ENCODE measurements around the gene GLOD4.
"Not testable (repeated sequence)": the region's sequence is repeated elsewhere in the genome, so short reads cannot be mapped to it uniquely, and the experiment has no call there.

The GLOD4 gene

DNA sequence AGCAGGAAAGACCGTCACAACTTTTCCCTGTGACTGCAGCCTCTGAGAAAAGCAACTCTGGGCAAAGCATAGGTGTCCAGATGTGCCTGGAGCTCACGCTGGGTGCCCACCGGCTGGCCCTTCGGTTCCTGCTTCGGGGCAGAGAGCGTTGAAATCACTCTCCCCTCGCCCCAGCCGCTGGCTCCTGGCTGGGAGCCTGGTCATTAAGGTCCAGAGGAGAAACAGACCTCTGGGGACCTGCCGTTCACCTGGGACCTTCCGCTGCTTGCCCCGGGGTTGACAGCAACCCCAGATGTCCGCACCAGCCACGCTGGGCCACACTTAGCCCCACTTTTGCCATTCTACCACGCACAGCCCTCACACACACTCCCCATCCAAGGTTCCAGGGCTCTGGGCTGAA is 13.2 kb upstream of the GLOD4 start:
- DNase-seq: no peak
- peaks cover 21% of the 10 kb centered on the region for H3K36me3 ChIP-seq (ENCODE audit: control insufficient read depth, insufficient read depth, low read length)
- H3K27ac ChIP-seq (ENCODE audit: insufficient read depth, low read length, poor library complexity, severe bottlenecking): no peak overlapping the region
- no peak overlapping the region for H3K4me3 ChIP-seq (ENCODE audit: insufficient read depth, low read depth, low read length, poor library complexity, severe bottlenecking)
- no peaks in the 10 kb centered on the region for H3K4me1 ChIP-seq (ENCODE audit: control insufficient read depth, insufficient read depth, low read length, poor library complexity, severe bottlenecking)
- H3K9me3 ChIP-seq (ENCODE audit: control insufficient read depth, low read length): no peaks in the 10 kb centered on the region
- no peaks in the 10 kb centered on the region for H3K27me3 ChIP-seq (replicated peaks; ENCODE audit: control insufficient read depth, insufficient read depth, low read length, poor library complexity, severe bottlenecking)

DNA sequence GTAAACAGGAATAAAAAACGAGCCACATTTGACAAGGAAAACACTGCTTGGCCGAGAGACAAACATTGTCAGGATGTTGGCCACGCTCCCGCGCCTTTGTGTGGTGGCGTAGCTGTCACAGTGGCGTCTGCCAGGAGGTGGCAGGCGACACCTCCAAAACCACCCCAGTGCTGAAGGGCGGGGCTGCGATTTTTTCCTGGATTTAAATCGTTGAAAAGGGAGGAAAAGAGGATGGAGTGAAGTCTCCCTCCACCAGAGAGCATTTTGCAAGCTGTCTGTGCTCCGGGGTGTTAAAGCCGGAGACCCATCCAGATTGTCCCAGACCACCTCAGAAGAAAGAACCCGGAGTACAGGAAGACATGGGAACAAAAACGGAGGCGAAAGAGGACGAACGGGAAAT is 12.8 kb upstream of the GLOD4 start:
- peak in 2 of 3 donors; percentile 10 to 11 for DNase-seq
- peaks cover 25% of the 10 kb centered on the region for H3K36me3 ChIP-seq (ENCODE audit: control insufficient read depth, insufficient read depth, low read length)
- no peak overlapping the region for H3K27ac ChIP-seq (ENCODE audit: insufficient read depth, low read length, poor library complexity, severe bottlenecking)
- H3K9me3 ChIP-seq (ENCODE audit: control insufficient read depth, low read length): no peaks in the 10 kb centered on the region
- H3K27me3 ChIP-seq (replicated peaks; ENCODE audit: control insufficient read depth, insufficient read depth, low read length, poor library complexity, severe bottlenecking): no peaks in the 10 kb centered on the region
- no peak overlapping the region for H3K4me3 ChIP-seq (ENCODE audit: insufficient read depth, low read depth, low read length, poor library complexity, severe bottlenecking)
- H3K4me1 ChIP-seq (ENCODE audit: control insufficient read depth, insufficient read depth, low read length, poor library complexity, severe bottlenecking): no peaks in the 10 kb centered on the region

DNA sequence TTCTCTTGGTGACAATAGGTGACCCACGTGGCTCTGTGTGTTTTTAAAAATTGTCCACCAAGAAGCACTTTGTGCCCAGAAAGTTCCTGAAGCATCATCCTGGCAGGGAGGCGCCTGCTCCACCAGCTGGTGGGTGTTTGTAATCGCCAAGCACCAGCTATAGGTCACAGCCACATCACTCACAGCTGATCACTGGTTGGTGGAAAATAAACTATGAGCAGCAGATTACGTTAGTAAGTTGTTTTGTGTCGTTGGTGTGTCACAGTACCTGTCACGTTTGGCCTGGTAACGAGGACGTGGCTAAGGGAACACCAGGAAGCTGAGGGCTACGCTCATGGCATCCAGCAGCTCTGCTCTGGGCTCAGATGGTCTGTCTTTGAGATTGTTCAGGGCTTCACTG is 10.2 kb upstream of the GLOD4 start:
- Histone ChIP-seq H3K27ac (ENCODE audit: insufficient read depth, low read length, poor library complexity, severe bottlenecking) (no peak overlapping the region), H3K4me3 (ENCODE audit: insufficient read depth, low read depth, low read length, poor library complexity, severe bottlenecking) (no peak overlapping the region), H3K4me1 (ENCODE audit: control insufficient read depth, insufficient read depth, low read length, poor library complexity, severe bottlenecking) (no peaks in the 10 kb centered on the region), H3K27me3 (replicated peaks; ENCODE audit: control insufficient read depth, insufficient read depth, low read length, poor library complexity, severe bottlenecking) (no peaks in the 10 kb centered on the region), H3K36me3 (ENCODE audit: control insufficient read depth, insufficient read depth, low read length) (peaks cover 47% of the 10 kb centered on the region), H3K9me3 (ENCODE audit: control insufficient read depth, low read length) (no peaks in the 10 kb centered on the region)
- no peak for DNase-seq

DNA sequence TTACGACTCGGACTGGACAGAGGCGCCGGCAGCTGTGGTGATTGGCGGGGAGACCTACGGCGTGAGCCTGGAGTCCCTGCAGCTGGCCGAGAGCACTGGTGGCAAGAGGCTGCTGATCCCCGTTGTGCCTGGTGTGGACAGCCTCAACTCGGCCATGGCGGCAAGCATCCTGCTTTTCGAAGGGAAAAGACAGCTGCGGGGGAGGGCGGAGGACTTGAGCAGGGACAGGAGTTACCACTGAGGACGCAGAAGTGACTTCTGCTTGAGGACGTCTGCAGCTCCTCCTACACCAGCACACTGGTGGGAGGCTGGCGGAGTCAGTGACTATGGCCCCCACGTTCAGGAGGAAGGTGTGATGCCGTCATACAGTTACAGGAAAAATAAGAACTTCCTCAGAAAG is 9.7 kb upstream of the GLOD4 start:
- no peaks in the 10 kb centered on the region for H3K4me1 ChIP-seq (ENCODE audit: control insufficient read depth, insufficient read depth, low read length, poor library complexity, severe bottlenecking)
- no peaks in the 10 kb centered on the region for H3K27me3 ChIP-seq (replicated peaks; ENCODE audit: control insufficient read depth, insufficient read depth, low read length, poor library complexity, severe bottlenecking)
- peaks cover 47% of the 10 kb centered on the region for H3K36me3 ChIP-seq (ENCODE audit: control insufficient read depth, insufficient read depth, low read length)
- no peaks in the 10 kb centered on the region for H3K9me3 ChIP-seq (ENCODE audit: control insufficient read depth, low read length)
- no peak overlapping the region for H3K4me3 ChIP-seq (ENCODE audit: insufficient read depth, low read depth, low read length, poor library complexity, severe bottlenecking)
- no peak overlapping the region for H3K27ac ChIP-seq (ENCODE audit: insufficient read depth, low read length, poor library complexity, severe bottlenecking)
- no peak for DNase-seq

DNA sequence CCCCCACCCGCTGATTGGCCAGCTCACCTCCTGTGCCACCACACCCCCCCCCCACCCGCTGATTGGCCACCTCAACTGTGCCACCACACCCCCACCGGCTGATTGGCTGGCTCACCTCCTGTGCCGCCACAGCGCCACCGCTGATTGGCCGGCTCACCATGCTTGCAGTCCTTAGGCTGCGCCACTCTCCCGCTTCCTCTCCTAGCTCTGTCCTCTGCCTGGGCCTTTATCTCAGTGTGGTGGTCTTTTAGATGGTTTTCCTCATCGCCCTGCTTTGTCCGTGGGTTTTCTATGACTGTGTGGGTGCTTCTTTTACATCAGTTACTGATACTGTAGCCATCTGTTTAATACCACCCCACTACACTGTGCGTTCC is 8.8 kb upstream of the GLOD4 start:
- H3K36me3 ChIP-seq (ENCODE audit: control insufficient read depth, insufficient read depth, low read length): peaks cover 47% of the 10 kb centered on the region
- H3K9me3 ChIP-seq (ENCODE audit: control insufficient read depth, low read length); H3K27ac ChIP-seq (ENCODE audit: insufficient read depth, low read length, poor library complexity, severe bottlenecking); H3K4me1 ChIP-seq (ENCODE audit: control insufficient read depth, insufficient read depth, low read length, poor library complexity, severe bottlenecking); DNase-seq; H3K4me3 ChIP-seq (ENCODE audit: insufficient read depth, low read depth, low read length, poor library complexity, severe bottlenecking); H3K27me3 ChIP-seq (replicated peaks; ENCODE audit: control insufficient read depth, insufficient read depth, low read length, poor library complexity, severe bottlenecking): not testable (repeated sequence)

DNA sequence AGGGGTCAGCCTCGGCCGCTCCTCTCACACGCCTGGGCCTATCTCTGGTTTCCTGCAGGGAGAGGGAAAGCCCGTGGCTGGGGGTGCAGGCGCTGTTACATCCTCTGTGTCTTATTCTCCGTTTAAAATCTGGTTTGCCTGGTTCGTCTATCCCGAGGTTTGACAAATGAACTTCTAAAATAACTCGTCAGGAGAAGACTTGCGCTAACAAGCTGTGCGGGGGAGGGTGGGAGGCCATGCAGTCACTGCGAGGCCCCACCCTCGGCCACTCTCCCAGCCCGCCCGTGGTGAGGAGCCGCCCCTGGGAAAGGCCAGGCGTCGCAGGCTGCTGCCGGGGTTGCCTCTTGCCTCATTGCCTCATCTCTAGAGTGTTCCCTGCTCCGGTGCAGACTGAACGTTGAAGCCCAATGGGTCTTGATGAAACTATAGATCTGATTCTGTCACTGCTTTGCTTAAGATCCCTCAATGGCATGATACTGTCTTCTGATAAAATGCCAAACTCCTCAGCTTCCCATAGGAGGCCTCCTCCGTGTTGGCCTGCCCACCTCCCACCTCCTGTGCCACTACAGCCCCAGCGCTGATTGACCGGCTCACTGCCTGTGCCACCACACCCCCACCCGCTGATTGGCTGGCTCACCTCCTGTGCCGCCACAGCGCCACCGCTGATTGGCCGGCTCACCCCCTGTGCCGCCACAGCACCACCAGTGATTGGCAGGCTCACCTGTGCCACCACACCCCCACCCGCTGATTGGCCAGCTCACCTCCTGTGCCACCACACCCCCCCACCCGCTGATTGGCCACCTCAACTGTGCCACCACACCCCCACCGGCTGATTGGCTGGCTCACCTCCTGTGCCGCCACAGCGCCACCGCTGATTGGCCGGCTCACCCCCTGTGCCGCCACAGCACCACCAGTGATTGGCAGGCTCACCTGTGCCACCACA is 8.1 kb upstream of the GLOD4 start:
- not testable (repeated sequence) for H3K4me3 ChIP-seq (ENCODE audit: insufficient read depth, low read depth, low read length, poor library complexity, severe bottlenecking); H3K9me3 ChIP-seq (ENCODE audit: control insufficient read depth, low read length); H3K27me3 ChIP-seq (replicated peaks; ENCODE audit: control insufficient read depth, insufficient read depth, low read length, poor library complexity, severe bottlenecking); H3K4me1 ChIP-seq (ENCODE audit: control insufficient read depth, insufficient read depth, low read length, poor library complexity, severe bottlenecking); H3K27ac ChIP-seq (ENCODE audit: insufficient read depth, low read length, poor library complexity, severe bottlenecking); DNase-seq
- H3K36me3 ChIP-seq (ENCODE audit: control insufficient read depth, insufficient read depth, low read length): peaks cover 51% of the 10 kb centered on the region

DNA sequence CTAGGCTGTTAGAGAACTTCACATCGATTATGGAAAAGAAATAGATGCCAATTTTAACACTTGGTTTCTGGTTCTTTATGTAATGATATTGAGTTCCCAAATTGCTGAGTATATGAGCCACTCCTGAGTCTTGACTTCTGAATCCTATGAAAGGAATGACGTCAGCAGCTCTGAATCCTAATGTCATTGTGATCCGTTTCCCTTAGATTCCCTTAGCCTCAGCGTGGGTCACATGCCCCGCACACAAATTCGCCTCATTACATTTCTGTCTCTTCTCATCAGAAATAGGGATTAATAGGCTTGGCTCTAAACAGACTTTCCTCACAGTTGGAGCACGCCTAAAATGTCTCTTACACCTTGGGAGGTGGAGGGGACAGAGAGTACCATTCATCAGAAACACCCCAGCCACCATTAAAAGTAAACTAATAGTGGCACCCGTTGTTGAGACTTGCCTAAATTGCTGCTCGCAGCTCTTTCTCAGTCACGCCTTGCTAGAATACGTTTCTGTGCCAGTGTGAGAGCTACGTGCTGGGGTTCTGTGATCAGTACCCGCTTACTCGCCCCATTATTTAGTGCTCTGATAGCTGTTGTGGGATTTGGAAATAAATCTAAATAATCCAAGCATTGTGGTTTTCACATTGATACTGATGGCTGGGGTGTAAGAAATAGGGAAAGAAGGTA is 7.2 kb upstream of the GLOD4 start:
- H3K9me3 ChIP-seq (ENCODE audit: control insufficient read depth, low read length): no peaks in the 10 kb centered on the region
- H3K27me3 ChIP-seq (replicated peaks; ENCODE audit: control insufficient read depth, insufficient read depth, low read length, poor library complexity, severe bottlenecking): no peaks in the 10 kb centered on the region
- no peaks in the 10 kb centered on the region for H3K4me1 ChIP-seq (ENCODE audit: control insufficient read depth, insufficient read depth, low read length, poor library complexity, severe bottlenecking)
- no peak overlapping the region for H3K27ac ChIP-seq (ENCODE audit: insufficient read depth, low read length, poor library complexity, severe bottlenecking)
- no peak overlapping the region for H3K4me3 ChIP-seq (ENCODE audit: insufficient read depth, low read depth, low read length, poor library complexity, severe bottlenecking)
- H3K36me3 ChIP-seq (ENCODE audit: control insufficient read depth, insufficient read depth, low read length): peaks cover 54% of the 10 kb centered on the region
- no peak for DNase-seq

DNA sequence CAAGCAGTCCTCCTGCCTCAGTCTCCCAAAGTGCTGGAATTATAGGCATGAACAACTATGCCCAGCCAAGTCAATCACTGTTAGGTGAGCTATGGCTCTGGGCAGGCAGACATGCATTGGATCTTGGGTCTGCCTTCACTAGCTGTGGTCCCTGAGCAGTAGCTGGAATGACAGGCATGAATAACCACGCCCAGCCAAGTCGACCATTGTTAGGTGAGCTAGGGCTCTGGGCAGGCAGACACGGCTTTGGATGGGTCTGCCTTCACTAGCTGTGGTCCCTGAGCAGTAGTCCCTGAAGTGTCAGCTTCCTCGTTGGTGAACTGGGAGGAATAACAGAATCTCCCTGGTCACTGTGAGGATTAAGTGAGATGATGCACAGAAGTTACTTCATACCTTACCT is 6.5 kb upstream of the GLOD4 start:
- H3K36me3 ChIP-seq (ENCODE audit: control insufficient read depth, insufficient read depth, low read length): peaks cover 54% of the 10 kb centered on the region

DNA sequence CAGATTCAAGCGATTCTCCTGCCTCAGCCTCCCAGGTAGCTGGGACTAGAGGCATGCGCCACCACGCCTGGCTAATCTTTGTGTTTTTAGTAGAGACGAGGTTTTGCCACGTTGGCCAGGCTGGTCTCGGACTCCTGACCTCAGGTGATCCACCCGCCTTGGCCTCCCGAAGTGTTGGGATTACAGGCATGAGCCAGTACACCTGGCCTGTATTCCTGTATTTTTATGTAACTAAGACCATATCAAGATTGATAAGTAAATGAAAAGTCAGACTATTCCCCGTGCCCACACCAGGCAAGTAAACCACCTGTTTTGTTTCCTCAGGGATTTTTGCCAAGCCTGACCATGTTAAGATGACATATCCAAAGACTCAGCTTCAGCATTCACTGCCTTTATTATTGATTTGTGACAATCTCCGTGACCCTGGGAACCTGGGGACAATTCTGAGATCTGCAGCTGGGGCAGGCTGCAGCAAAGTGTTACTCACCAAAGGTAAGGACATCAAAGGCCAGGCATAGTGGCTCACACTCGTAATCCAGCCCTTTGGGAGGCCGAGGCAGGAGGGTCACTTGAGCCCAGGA is 5.7 kb upstream of the GLOD4 start:
- no peaks in the 10 kb centered on the region for H3K4me1 ChIP-seq (ENCODE audit: control insufficient read depth, insufficient read depth, low read length, poor library complexity, severe bottlenecking)
- no peak for DNase-seq

More for the DNA sequence above, 6.5 kb upstream of the GLOD4 start:
- Histone ChIP-seq H3K4me3 (ENCODE audit: insufficient read depth, low read depth, low read length, poor library complexity, severe bottlenecking) (no peak overlapping the region), H3K27ac (ENCODE audit: insufficient read depth, low read length, poor library complexity, severe bottlenecking) (no peak overlapping the region), H3K4me1 (ENCODE audit: control insufficient read depth, insufficient read depth, low read length, poor library complexity, severe bottlenecking) (no peaks in the 10 kb centered on the region), H3K27me3 (replicated peaks; ENCODE audit: control insufficient read depth, insufficient read depth, low read length, poor library complexity, severe bottlenecking) (no peaks in the 10 kb centered on the region), H3K9me3 (ENCODE audit: control insufficient read depth, low read length) (no peaks in the 10 kb centered on the region)
- no peak for DNase-seq

DNA sequence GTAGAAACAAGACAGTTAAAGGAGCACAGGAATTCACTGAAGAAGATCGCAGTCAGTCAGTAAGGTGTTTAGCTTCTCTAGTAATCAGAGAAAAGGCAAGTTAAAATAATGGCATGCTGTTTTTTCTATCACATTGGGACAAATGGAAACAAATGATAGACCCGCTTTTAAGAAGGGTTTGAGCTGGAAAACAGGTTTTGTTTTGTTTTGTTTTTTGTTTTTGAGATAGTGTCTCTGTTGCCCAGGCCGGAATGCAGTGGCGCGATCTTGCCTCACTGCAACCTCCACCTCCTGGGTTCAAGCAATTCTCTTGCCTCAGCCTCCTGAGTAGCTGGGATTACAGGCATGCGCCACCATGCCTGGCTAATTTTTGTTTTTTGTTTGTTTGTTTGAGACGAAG is 3.8 kb upstream of the GLOD4 start:
- H3K4me1 ChIP-seq (ENCODE audit: control insufficient read depth, insufficient read depth, low read length, poor library complexity, severe bottlenecking); H3K27me3 ChIP-seq (replicated peaks; ENCODE audit: control insufficient read depth, insufficient read depth, low read length, poor library complexity, severe bottlenecking); H3K9me3 ChIP-seq (ENCODE audit: control insufficient read depth, low read length); H3K4me3 ChIP-seq (ENCODE audit: insufficient read depth, low read depth, low read length, poor library complexity, severe bottlenecking); H3K27ac ChIP-seq (ENCODE audit: insufficient read depth, low read length, poor library complexity, severe bottlenecking); DNase-seq: not testable (repeated sequence)
- peaks cover 36% of the 10 kb centered on the region for H3K36me3 ChIP-seq (ENCODE audit: control insufficient read depth, insufficient read depth, low read length)

More for the DNA sequence above, 5.7 kb upstream of the GLOD4 start:
- H3K27me3 ChIP-seq (replicated peaks; ENCODE audit: control insufficient read depth, insufficient read depth, low read length, poor library complexity, severe bottlenecking): no peaks in the 10 kb centered on the region
- no peaks in the 10 kb centered on the region for H3K9me3 ChIP-seq (ENCODE audit: control insufficient read depth, low read length)
- H3K36me3 ChIP-seq (ENCODE audit: control insufficient read depth, insufficient read depth, low read length): peaks cover 54% of the 10 kb centered on the region
- no peak overlapping the region for H3K27ac ChIP-seq (ENCODE audit: insufficient read depth, low read length, poor library complexity, severe bottlenecking)
- H3K4me3 ChIP-seq (ENCODE audit: insufficient read depth, low read depth, low read length, poor library complexity, severe bottlenecking): no peak overlapping the region
